Activated CD8-positive, alpha-beta memory T cell treated with anti-CD3 and anti-CD28 coated beads, Interleukin-2, amount 50 U/mL, for 24 hours (primary cell): ENCODE measurements around the gene CLRN1.

ENCODE experiments used
- DNase-seq: peaks from one replicate; pipeline ENCODE4 v3.0.0-alpha.2; 2020; ENCODE audit errors: extremely low read depth

CLRN1 gene

GRCh38 chr3:150975992-150976368 lies 3.5 kb upstream of the CLRN1 start:
- no peak for DNase-seq

DNA sequence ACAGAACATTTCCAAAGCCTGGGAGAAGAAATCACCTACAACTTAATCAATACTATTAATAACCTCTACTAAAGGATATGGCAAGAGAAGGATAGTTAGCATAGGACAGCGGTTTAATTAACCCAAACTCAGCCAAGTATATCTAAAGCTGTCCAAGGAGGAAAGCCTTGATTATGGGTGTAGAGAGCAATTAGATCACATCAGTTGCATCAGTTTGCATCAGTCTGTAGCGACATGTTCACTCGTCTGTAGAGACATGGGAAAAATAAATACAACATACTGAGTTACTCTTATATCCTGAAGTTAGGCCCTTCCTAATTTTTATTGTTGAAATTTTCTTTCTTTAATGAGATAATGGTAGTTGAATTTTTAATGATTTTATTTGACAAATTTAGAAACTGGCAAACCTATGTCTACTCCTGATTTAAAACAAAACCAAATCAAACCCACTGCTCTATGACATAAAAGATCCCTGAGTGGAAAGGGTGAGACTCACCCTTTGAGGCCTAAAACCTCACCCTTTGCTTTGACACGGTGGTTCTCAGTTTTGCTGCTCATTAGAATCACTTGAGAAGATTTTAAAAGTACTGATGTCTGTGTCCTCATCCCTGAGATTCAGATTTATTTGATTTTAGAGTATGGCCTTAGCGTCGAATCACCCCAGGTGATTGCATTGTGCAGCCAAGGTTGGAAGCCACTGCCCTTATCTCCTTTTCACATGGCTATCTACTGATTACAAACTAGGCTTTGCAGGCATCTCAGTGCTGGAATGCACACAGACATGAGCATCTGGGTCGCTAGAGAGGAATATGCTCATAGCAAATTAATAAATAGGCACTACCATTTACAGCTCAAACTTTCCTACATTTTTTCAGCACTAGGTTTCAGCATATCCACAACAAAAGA lies 2.8 kb upstream of the CLRN1 start:
- DNase-seq, result no peak

DNA sequence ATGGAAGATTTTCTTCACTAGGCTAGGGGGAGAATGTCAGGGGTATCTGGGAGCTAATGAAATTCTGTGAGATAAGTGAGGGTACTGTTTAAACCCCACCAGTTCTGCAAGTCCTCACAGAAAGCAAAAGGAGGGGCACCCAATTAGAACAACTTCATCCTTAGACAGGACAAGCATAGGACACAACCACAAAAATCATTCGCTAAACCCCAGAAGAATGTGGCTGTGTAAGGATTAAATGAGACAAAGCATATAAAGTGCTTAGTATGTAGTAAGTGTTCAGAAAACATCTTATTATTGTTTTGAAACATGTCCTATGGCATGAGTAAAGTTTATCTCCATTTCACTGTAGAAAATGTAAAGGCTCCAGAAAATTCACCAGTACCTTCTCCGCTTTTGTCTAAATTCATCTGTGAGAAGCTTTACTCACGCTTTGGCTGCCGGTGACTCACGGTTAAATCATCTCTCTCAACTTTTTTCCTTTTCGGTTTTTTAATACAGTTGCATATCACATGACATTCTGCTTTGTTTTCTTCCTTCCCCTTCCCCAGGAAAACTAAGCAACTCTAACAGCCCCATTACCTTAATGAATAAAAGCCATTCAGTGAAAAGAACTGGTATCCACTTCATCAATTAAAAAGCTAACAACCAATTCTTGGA lies 1.7 kb downstream of the CLRN1 start:
- no peak for DNase-seq

GRCh38 chr3:150968341-150969035 lies 4.0 kb downstream of the CLRN1 start:
- no peak for DNase-seq

- no peak for DNase-seq
These were observed 7.1 kb downstream of the CLRN1 start for GRCh38 chr3:150965436-150965835.

GRCh38 chr3:150961949-150962348 lies 10.6 kb downstream of the CLRN1 start:
- no peak for DNase-seq

- DNase-seq, result no peak
These were observed 11.5 kb downstream of the CLRN1 start for GRCh38 chr3:150960708-150961684.

- no peak for DNase-seq
These were observed 13.8 kb downstream of the CLRN1 start for GRCh38 chr3:150958683-150959082.

DNA sequence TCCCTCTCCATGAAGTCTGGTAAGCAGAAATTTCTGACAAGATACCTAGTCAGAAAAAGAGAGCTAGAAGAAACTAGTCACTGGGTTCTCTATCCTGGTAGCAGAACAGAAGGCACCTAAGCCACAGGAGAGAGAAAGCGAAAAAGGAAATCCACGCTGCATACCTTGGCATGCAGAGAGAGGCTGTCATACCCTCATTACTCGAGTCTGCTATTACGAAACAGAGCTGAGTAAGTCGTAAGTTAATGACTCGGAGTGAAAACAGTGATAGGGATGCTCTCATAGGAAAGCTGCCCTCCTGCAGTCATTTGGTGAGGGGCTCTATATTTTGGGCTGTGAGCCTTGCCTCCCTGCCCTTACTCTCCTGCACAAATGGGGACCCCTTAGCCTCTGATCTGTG lies 16.2 kb downstream of the CLRN1 start:
- no peak for DNase-seq

DNA sequence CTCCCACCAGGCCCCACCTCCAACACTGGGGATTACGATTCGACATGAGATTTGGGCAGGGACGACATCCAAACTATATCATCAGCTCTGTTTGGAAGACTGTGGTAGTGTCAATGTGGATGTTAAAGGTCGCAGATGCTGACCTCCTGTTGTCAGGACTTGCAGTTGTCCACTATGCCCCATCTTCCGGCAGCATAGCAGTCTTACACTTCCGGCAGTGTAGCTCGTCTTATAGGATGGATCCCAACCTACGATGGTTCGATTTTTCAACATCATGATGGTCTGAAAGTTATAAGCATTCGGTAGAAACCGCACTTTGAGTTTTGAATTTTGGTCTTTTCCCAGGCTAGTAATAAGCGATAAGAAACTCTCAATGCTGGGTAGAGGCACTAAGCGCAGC lies 20.6 kb downstream of the CLRN1 start:
- no peak for DNase-seq

DNA sequence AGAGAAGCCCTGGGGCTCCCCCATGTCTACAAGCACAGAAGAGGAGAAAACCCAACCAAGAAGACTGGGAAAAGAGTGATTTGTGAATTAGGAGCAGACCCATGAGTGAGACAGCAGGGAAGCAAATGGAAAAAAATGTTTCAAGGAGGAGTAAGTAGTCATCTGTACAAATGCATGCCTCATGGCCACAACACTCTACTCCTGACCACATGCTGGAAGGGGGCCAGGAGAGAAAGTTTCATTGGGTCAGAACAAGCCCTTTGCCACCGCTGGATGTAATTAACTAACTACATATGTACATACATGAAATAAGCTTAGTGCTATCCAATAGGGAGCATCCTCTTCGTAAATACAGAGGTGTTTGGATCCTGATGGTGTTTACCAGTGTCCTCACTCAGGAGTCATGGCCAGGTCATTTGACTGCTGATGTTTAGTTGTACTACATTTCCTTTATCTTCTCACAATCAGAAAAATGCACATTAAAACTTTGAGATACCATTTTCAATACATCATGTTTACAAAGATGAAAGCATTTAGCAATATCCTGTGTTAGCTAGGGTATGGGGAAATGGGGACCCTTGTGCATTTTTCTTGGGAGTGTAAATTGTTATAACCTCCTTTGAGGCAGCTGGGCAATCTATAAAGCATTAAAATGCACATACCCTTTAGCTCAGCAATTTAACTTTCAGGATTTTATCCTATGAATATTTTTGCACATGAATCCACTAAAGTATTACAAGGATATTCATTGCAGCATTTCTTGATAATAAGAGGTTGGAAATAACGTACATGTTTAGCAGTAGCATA lies 27.1 kb downstream of the CLRN1 start:
- no peak for DNase-seq

DNA sequence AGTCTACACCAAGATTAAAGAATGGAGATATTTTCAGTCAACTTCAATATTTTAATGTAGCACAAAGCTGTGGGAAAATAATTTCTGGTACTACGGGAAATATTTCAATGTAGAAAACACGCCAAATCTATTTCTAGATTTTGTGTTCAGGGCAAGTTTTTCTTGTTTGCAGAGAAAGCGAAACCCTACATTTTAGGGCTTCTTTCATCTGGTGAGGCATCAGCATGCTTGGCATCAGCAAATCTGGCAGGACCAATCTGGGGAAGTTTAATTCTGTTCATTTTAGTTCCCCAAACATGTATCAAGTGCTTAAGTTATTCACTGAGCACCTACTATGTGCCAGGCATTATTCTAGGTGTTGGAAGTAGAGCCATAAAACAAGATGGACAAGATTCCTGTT lies 30.3 kb downstream of the CLRN1 start:
- no peak for DNase-seq

GRCh38 chr3:150936693-150937092 lies 35.8 kb downstream of the CLRN1 start:
- DNase-seq, result no peak

GRCh38 chr3:150933473-150933995 lies 39.0 kb downstream of the CLRN1 start:
- no peak for DNase-seq

DNA sequence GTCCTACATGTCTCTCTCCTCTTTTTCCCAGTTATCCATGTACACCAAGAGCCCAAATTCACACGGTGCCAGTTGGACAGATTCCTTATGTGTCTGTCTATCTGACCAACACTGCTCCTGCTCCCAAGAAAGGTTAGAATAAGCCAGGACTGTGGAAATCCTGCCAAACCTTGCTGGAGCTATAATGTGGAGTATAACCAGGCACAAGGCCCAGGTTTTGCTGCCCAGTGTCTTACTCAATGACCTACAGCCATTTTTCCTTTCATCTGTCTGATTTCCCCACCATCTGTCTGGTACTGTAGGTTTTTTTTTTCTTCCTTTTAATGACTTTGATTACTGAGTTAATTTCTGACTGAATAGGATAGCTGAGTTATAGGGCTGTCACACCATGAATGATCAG lies 40.8 kb downstream of the CLRN1 start:
- no peak for DNase-seq

GRCh38 chr3:150930839-150931238 lies 41.7 kb downstream of the CLRN1 start:
- DNase-seq, result no peak

- DNase-seq, result no peak
These were observed 44.3 kb downstream of the CLRN1 start for GRCh38 chr3:150928234-150928633.

- no peak for DNase-seq
These were observed 46.2 kb downstream of the CLRN1 start for GRCh38 chr3:150926328-150926727.

GRCh38 chr3:150925751-150926201 lies 46.8 kb downstream of the CLRN1 start:
- DNase-seq, result peak; percentile 6

- no peak for DNase-seq
These were observed 49.9 kb downstream of the CLRN1 start for GRCh38 chr3:150922611-150923010.
